Measurements from ENCODE around the gene TBC1D32.
"Not testable (repeated sequence)": the region's sequence is repeated elsewhere in the genome, so short reads cannot be mapped to it uniquely, and the experiment has no call there.

TBC1D32 gene

GRCh38 chr6:121319112-121319553, 15.1 kb downstream of the TBC1D32 start:
- DNase-seq, result no peak

GRCh38 chr6:121314381-121315112, 19.7 kb downstream of the TBC1D32 start:
- no peak for DNase-seq

- DNase-seq, result not testable (repeated sequence)
Observed at GRCh38 chr6:121311814-121312213, 22.5 kb downstream of the TBC1D32 start.

GRCh38 chr6:121310495-121310894, 23.8 kb downstream of the TBC1D32 start:
- no peak for DNase-seq

GRCh38 chr6:121309768-121310469, 24.4 kb downstream of the TBC1D32 start:
- no peak for DNase-seq

GRCh38 chr6:121305957-121306607, 28.2 kb downstream of the TBC1D32 start:
- DNase-seq, result no peak

- no peak for DNase-seq
Observed at GRCh38 chr6:121302882-121303281, 31.4 kb downstream of the TBC1D32 start.

- DNase-seq, result not testable (repeated sequence)
Observed at GRCh38 chr6:121301156-121301555, 33.1 kb downstream of the TBC1D32 start.

- DNase-seq, result no peak
Observed at GRCh38 chr6:121297694-121298093, 36.6 kb downstream of the TBC1D32 start.

GRCh38 chr6:121285041-121285440, 49.2 kb downstream of the TBC1D32 start:
- no peak for DNase-seq

- no peak for DNase-seq
Observed at GRCh38 chr6:121274666-121275295, 59.5 kb downstream of the TBC1D32 start.

- DNase-seq, result no peak
Observed at GRCh38 chr6:121263742-121264141, 70.5 kb downstream of the TBC1D32 start.

- no peak for DNase-seq
Observed at GRCh38 chr6:121260651-121261102, 73.6 kb downstream of the TBC1D32 start.

- no peak for DNase-seq
Observed at GRCh38 chr6:121247386-121247785, 86.9 kb downstream of the TBC1D32 start.

GRCh38 chr6:121242386-121242785, 91.9 kb downstream of the TBC1D32 start:
- no peak for DNase-seq

- DNase-seq, result no peak
Observed at GRCh38 chr6:121237859-121238258, 96.4 kb downstream of the TBC1D32 start.

GRCh38 chr6:121236984-121237383, 97.3 kb downstream of the TBC1D32 start:
- no peak for DNase-seq

GRCh38 chr6:121235386-121235785, 98.9 kb downstream of the TBC1D32 start:
- no peak for DNase-seq

- DNase-seq, result no peak
Observed at GRCh38 chr6:121223930-121224329, 110.3 kb downstream of the TBC1D32 start.

GRCh38 chr6:121223212-121223611, 111.1 kb downstream of the TBC1D32 start:
- no peak for DNase-seq

- no peak for DNase-seq
Observed at GRCh38 chr6:121222656-121223055, 111.6 kb downstream of the TBC1D32 start.

GRCh38 chr6:121216928-121217327, 117.4 kb downstream of the TBC1D32 start:
- DNase-seq, result no peak

GRCh38 chr6:121213341-121213740, 120.9 kb downstream of the TBC1D32 start:
- DNase-seq, result not testable (repeated sequence)

Measured in activated CD4-positive, alpha-beta T cell treated with anti-CD3 and anti-CD28 coated beads for 4 hours (primary cell).